Kidney glomerular epithelial cell (primary cell): ENCODE results near the gene TAOK2.
"Not testable (repeated sequence)": the region's sequence is repeated elsewhere in the genome, so short reads cannot be mapped to it uniquely, and the experiment has no call there.

ENCODE experiments used
- DNase-seq: peaks from one replicate; lab custom pipeline; 2025; lab: John Stamatoyannopoulos, UW

The TAOK2 gene

GRCh38 chr16:30003670-30004423, 30.2 kb downstream of the TAOK2 start:
- DNase-seq: no peak

GRCh38 chr16:30004424-30004776, 30.7 kb downstream of the TAOK2 start:
- no peak for DNase-seq

- DNase-seq: no peak
Observed at GRCh38 chr16:30004811-30005242, 31.2 kb downstream of the TAOK2 start.

- peak; percentile 15 for DNase-seq
Observed at GRCh38 chr16:30005341-30006094, 31.9 kb downstream of the TAOK2 start.

- DNase-seq: no peak
Observed at GRCh38 chr16:30006095-30006473, 32.4 kb downstream of the TAOK2 start.

- no peak for DNase-seq
Observed at GRCh38 chr16:30006659-30007377, 33.1 kb downstream of the TAOK2 start.

- DNase-seq: no peak
Observed at GRCh38 chr16:30007378-30007895, 33.8 kb downstream of the TAOK2 start.

- no peak for DNase-seq
Observed at GRCh38 chr16:30009085-30009862, 35.6 kb downstream of the TAOK2 start.

- DNase-seq: no peak
Observed at GRCh38 chr16:30009990-30010843, 36.5 kb downstream of the TAOK2 start.

GRCh38 chr16:30010844-30011713, 37.4 kb downstream of the TAOK2 start, which contains the start of gene DOC2A:
DOC2A (minus strand) TSS chr16:30011027; CDS start chr16:30010222, 805 bp downstream.
- DNase-seq: no peak

- DNase-seq: no peak
Observed at GRCh38 chr16:30011714-30012504, 38.2 kb downstream of the TAOK2 start.

- DNase-seq: not testable (repeated sequence)
Observed at GRCh38 chr16:30012598-30012997, 38.9 kb downstream of the TAOK2 start.

GRCh38 chr16:30015450-30015849, 41.8 kb downstream of the TAOK2 start:
- DNase-seq: not testable (repeated sequence)

GRCh38 chr16:30016555-30017276, 43.0 kb downstream of the TAOK2 start:
- no peak for DNase-seq

- no peak for DNase-seq
Observed at GRCh38 chr16:30017277-30017656, 43.6 kb downstream of the TAOK2 start.

- DNase-seq: not testable (repeated sequence)
Observed at GRCh38 chr16:30017937-30018336, 44.3 kb downstream of the TAOK2 start.

GRCh38 chr16:30018731-30019158, 45.1 kb downstream of the TAOK2 start:
- no peak for DNase-seq

GRCh38 chr16:30022887-30023286, 49.2 kb downstream of the TAOK2 start, which contains the start of gene C16orf92:
C16orf92 (plus strand) TSS chr16:30023198; CDS start chr16:30023341, 143 bp downstream.
- DNase-seq: no peak
